SK-N-MC (cell line): ENCODE data around the gene AQP1.

Experiments used
- DNase-seq: peaks from one replicate; pipeline ENCODE4 v3.0.0-alpha.2; 2011; ENCODE audit warnings: low read depth, low spot score
- H3K27ac ChIP-seq: fragments of 200-600 bp; sonication (generic); 2 replicates; pipeline ENCODE4 v1.5.1; 2016; ENCODE audit warnings: mixed run types
- H3K36me3 ChIP-seq: fragments of 200-600 bp; sonication (generic); 2 replicates; pipeline ENCODE4 v1.6.1; 2017; ENCODE audit warnings: antibody characterized with exemption, low read length, mixed read lengths; ENCODE audit not compliant: insufficient read depth
- H3K4me3 ChIP-seq: fragments of 200-600 bp; sonication (generic); 2 replicates; pipeline ENCODE4 v1.5.1; 2016
- H3K9ac ChIP-seq: fragments of 200-600 bp; sonication (generic); 2 replicates; pipeline ENCODE4 v1.8.0; 2017; ENCODE audit warnings: mixed run types, mixed read lengths; ENCODE audit not compliant: insufficient read length
- H3K9me3 ChIP-seq: fragments of 200-600 bp; sonication (generic); 2 replicates; pipeline ENCODE4 v1.6.1; 2017; ENCODE audit warnings: low read depth, mild to moderate bottlenecking, antibody characterized with exemption, low read length, moderate library complexity, mixed read lengths
- EZH2 ChIP-seq: fragments of 200-600 bp; sonication (generic); IDR thresholded peaks from one replicate; pipeline ENCODE4 v1.6.1; 2017; ENCODE audit warnings: antibody characterized with exemption
- FOXP2 ChIP-seq: optimal IDR thresholded peaks from 2 replicates; pipeline ENCODE3; 2011; ENCODE audit warnings: mild to moderate bottlenecking, moderate library complexity; ENCODE audit not compliant: insufficient read depth; ENCODE audit errors: extremely low read length, control extremely low read depth
- POLR2AphosphoS5 ChIP-seq: IDR thresholded peaks from 2 replicates; pipeline ENCODE4 v1.6.1; 2012; ENCODE audit warnings: mild to moderate bottlenecking, low read depth, low read length, borderline replicate concordance

Gene AQP1

GRCh38 chr7:30974605-30975255 lies 63.1 kb downstream of the AQP1 start:
- no peak overlapping the region for H3K27ac ChIP-seq

More at GRCh38 chr7:30974605-30975255, 63.1 kb downstream of the AQP1 start:
- DNase-seq: no peak
- Histone ChIP-seq H3K9ac (no peak overlapping the region), H3K9me3 (no peaks in the 10 kb centered on the region), H3K36me3 (no peaks in the 10 kb centered on the region), H3K4me3 (no peak overlapping the region)
- TF ChIP-seq POLR2AphosphoS5 (no peak), EZH2 (no peak), FOXP2 (no peak)
